HepG2 (cell line): ENCODE data around the gene NEK5. TPM values are rescaled to one million over a fixed set of nuclear protein-coding genes. Genes with fewer than 3 reads are reported as not detected.
A peak's percentile ranks its signal among the peaks of the same experiment; 100 is the strongest.

Experiments used
- GPN1 ChIP-seq: sonication (generic); formaldehyde crosslinking; IDR thresholded peaks from 2 replicates; pipeline ENCODE4 v1.5.1; 2020; ENCODE audit warnings: missing genetic modification reagents, borderline replicate concordance
- HDAC2 ChIP-seq: sonication (generic); formaldehyde crosslinking; IDR thresholded peaks from 2 replicates; pipeline ENCODE4 v1.4.0; 2020; ENCODE audit warnings: missing genetic modification reagents
- HIVEP1 ChIP-seq: sonication (generic); formaldehyde crosslinking; IDR thresholded peaks from 2 replicates; pipeline ENCODE4 v1.4.0; 2020; ENCODE audit warnings: mild to moderate bottlenecking, missing genetic modification reagents
- KDM6A ChIP-seq: IDR thresholded peaks from 2 replicates; pipeline ENCODE4 v1.6.1; 2016; ENCODE audit warnings: low read depth
- MEIS2 ChIP-seq: sonication (generic); formaldehyde crosslinking; IDR thresholded peaks from 2 replicates; pipeline ENCODE4 v1.9.0; 2021; ENCODE audit warnings: mild to moderate bottlenecking, missing genetic modification reagents
- NKX3-1 ChIP-seq: sonication (generic); formaldehyde crosslinking; IDR thresholded peaks from 2 replicates; pipeline ENCODE4 v1.5.0; 2020; ENCODE audit warnings: missing genetic modification reagents
- NR2F6 ChIP-seq, 2 experiments: IDR thresholded peaks; 2 replicates each; pipeline ENCODE4 v1.6.1; 2016; ENCODE audit warnings: antibody characterized with exemption in 1 of 2, mild to moderate bottlenecking in 1 of 2
- PITX1 ChIP-seq: sonication (generic); formaldehyde crosslinking; IDR thresholded peaks from 2 replicates; pipeline ENCODE4 v1.5.1; 2020; ENCODE audit warnings: mild to moderate bottlenecking, missing genetic modification reagents
- POLR2G ChIP-seq: fragments of 200-400 bp; formaldehyde crosslinking; IDR thresholded peaks from 2 replicates; pipeline ENCODE4 v1.6.1; 2018; ENCODE audit warnings: mild to moderate bottlenecking, low read depth, low read length, moderate library complexity
- SALL1 ChIP-seq: sonication (generic); formaldehyde crosslinking; IDR thresholded peaks from 2 replicates; pipeline ENCODE4 v1.8.0; 2022; ENCODE audit warnings: mild to moderate bottlenecking, missing genetic modification reagents
- SAP130 ChIP-seq: IDR thresholded peaks from 2 replicates; pipeline ENCODE4 v1.6.1; 2016; ENCODE audit warnings: low read depth
- SOX6 ChIP-seq, 2 experiments: fragments of 450-650 bp in 1 of 2; sonication (generic) in 1 of 2; formaldehyde crosslinking in 1 of 2; IDR thresholded peaks; 2 replicates each; pipeline versions ENCODE4 v1.4.0 to v1.6.1; 2017 to 2020; ENCODE audit warnings: antibody characterized with exemption in 1 of 2, mild to moderate bottlenecking in 1 of 2, missing genetic modification reagents in 1 of 2
- SP5 ChIP-seq: IDR thresholded peaks from 2 replicates; pipeline ENCODE4 v1.6.1; 2016; ENCODE audit warnings: low read depth, borderline replicate concordance
- ZBTB3 ChIP-seq: sonication (generic); formaldehyde crosslinking; IDR thresholded peaks from 2 replicates; pipeline ENCODE4 v1.4.0; 2020; ENCODE audit warnings: low read depth, mild to moderate bottlenecking, moderate library complexity, missing genetic modification reagents, borderline replicate concordance
- ZNF124 ChIP-seq: sonication (generic); formaldehyde crosslinking; IDR thresholded peaks from 2 replicates; pipeline ENCODE4 v1.4.0; 2020; ENCODE audit warnings: missing genetic modification reagents
- ZNF263 ChIP-seq: sonication (generic); formaldehyde crosslinking; IDR thresholded peaks from 2 replicates; pipeline ENCODE4 v1.4.0; 2020; ENCODE audit warnings: missing genetic modification reagents
- ZNF549 ChIP-seq: sonication (generic); formaldehyde crosslinking; IDR thresholded peaks from 2 replicates; pipeline ENCODE4 v1.5.0; 2020; ENCODE audit warnings: missing genetic modification reagents
- ZNF644 ChIP-seq: IDR thresholded peaks from 2 replicates; pipeline ENCODE4 v1.6.1; 2016; ENCODE audit warnings: low read depth
- ZNF83 ChIP-seq: sonication (generic); formaldehyde crosslinking; IDR thresholded peaks from 2 replicates; pipeline ENCODE4 v1.4.0; 2020; ENCODE audit warnings: missing genetic modification reagents, mild to moderate bottlenecking, borderline replicate concordance
- polyA plus RNA-seq, 8 experiments: library from polyadenylated mRNA; depleted of rRNA in 3 of 8; stranded (reverse) in 7 of 8; unstranded in 1 of 8; fragments of >200 nt; fragmentation: Illumina TruSeq in 4 of 8; extraction: Trizol in 4 of 8; gene quantifications; 2 replicates each; pipeline versions ENCODE4 v1.2.1 to v1.2.3, GENCODE V29; 2011 to 2016; ENCODE audit warnings: low read depth in 4 of 8, missing spikeins in 1 of 8, mixed read lengths in 1 of 8; ENCODE audit not compliant: insufficient read depth in 1 of 8
- total RNA-seq, 5 experiments: library from RNA; depleted of rRNA; stranded (reverse); fragments of >200 nt; fragmentation: Illumina TruSeq; extraction: Trizol; gene quantifications; 2 replicates each; pipeline ENCODE4 v1.2.3, GENCODE V29; 2016; ENCODE audit warnings: low read depth in 1 of 5
- TF ChIP-seq, protein P1 (sequence below): sonication (generic); formaldehyde crosslinking; IDR thresholded peaks from 2 replicates; pipeline ENCODE4 v1.4.0; 2020; ENCODE audit warnings: missing genetic modification reagents
- TF ChIP-seq, protein P2 (sequence below): sonication (generic); formaldehyde crosslinking; IDR thresholded peaks from 2 replicates; pipeline ENCODE4 v1.4.0; 2020; ENCODE audit warnings: missing genetic modification reagents
- TF ChIP-seq, protein P3 (sequence below): sonication (generic); formaldehyde crosslinking; conservative IDR thresholded peaks from 2 replicates; pipeline ENCODE4 v1.4.0; 2020; ENCODE audit warnings: mild to moderate bottlenecking, missing genetic modification reagents, moderate library complexity

Gene NEK5
- total and polyA plus RNA-seq, 2 of the 13 experiments (the other 11 are each of a cell fraction or from before 2014, with no cell fraction given): 0.12 to 0.22 TPM

DNA sequence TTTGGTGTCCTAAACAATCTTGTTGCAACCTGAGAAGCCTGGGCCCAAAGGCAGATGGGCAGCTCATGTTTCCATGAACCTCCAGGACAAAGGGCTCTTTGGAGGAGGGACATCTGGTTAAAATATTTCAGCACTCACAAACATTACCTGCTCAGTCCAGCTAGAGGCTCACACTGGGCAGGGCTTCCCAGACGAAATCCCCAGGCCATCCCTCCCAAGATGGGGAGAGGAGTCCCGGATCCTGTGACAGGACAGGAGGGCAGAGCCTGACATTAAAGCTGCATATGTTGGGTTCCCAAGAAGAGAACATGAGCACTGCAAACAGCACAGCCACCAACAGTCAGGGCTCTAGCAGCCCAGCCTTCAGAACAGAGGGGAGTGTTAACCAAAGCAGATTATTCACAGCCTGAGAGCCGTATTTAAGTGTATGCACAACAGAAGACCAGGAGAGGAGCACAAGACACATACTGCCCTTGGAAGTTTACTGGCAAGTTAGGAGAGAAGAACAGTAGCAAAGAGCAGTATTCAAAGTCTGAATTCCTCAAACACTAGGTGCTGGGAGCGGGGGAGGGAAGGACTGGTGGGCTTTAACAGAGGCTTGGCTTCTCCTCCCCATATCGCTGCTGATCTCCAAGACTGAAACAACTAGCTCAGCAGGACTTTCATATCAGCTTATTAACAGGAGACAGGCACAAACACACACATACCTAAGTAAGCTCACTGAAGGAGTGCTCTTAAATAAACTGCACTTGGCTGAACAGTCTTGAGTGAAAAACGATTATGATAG, 130.0 kb downstream of the NEK5 start (continued):
- TF ChIP-seq, protein P1, sequence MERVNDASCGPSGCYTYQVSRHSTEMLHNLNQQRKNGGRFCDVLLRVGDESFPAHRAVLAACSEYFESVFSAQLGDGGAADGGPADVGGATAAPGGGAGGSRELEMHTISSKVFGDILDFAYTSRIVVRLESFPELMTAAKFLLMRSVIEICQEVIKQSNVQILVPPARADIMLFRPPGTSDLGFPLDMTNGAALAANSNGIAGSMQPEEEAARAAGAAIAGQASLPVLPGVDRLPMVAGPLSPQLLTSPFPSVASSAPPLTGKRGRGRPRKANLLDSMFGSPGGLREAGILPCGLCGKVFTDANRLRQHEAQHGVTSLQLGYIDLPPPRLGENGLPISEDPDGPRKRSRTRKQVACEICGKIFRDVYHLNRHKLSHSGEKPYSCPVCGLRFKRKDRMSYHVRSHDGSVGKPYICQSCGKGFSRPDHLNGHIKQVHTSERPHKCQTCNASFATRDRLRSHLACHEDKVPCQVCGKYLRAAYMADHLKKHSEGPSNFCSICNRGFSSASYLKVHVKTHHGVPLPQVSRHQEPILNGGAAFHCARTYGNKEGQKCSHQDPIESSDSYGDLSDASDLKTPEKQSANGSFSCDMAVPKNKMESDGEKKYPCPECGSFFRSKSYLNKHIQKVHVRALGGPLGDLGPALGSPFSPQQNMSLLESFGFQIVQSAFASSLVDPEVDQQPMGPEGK: 0 out of 2 replicates have a peak, but pooled peaks have one; percentile 23
- peak; percentile 46; the same call in 1 of the 2 replicates for TF ChIP-seq SAP130 (CRISPR knock-in tag)
- TF ChIP-seq, protein P2, sequence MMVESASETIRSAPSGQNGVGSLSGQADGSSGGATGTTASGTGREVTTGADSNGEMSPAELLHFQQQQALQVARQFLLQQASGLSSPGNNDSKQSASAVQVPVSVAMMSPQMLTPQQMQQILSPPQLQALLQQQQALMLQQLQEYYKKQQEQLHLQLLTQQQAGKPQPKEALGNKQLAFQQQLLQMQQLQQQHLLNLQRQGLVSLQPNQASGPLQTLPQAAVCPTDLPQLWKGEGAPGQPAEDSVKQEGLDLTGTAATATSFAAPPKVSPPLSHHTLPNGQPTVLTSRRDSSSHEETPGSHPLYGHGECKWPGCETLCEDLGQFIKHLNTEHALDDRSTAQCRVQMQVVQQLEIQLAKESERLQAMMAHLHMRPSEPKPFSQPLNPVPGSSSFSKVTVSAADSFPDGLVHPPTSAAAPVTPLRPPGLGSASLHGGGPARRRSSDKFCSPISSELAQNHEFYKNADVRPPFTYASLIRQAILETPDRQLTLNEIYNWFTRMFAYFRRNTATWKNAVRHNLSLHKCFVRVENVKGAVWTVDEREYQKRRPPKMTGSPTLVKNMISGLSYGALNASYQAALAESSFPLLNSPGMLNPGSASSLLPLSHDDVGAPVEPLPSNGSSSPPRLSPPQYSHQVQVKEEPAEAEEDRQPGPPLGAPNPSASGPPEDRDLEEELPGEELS: peak; percentile 58; the same call in 1 of the 2 replicates
- TF ChIP-seq NR2F6 (IDR thresholded peaks at IDR 0.05): 0 out of 2 replicates have a peak, but pooled peaks have one; percentile 9
- TF ChIP-seq NR2F6 (CRISPR knock-in tag; IDR thresholded peaks at IDR 0.05): no peak; the same call in 1 of the 2 replicates
- TF ChIP-seq SP5 (CRISPR knock-in tag): peak; percentile 34; the same call in 1 of the 2 replicates
- peak; percentile 58; the same call in 1 of the 2 replicates for TF ChIP-seq SALL1
- TF ChIP-seq NKX3-1 (CRISPR knock-in tag): 0 out of 2 replicates have a peak, but pooled peaks have one; percentile 44
- TF ChIP-seq ZNF644: 0 out of 2 replicates have a peak, but pooled peaks have one; percentile 26
- TF ChIP-seq GPN1 (CRISPR knock-in tag): no peak
- 0 out of 2 replicates have a peak, but pooled peaks have one; percentile 9 for TF ChIP-seq KDM6A (CRISPR knock-in tag)
- TF ChIP-seq ZNF263 (CRISPR knock-in tag): peak; percentile 73
- TF ChIP-seq POLR2G: peak; percentile 50
- 0 out of 2 replicates have a peak, but pooled peaks have one; percentile 14 for TF ChIP-seq ZNF124 (CRISPR knock-in tag)
- 0 out of 2 replicates have a peak, but pooled peaks have one; percentile 28 for TF ChIP-seq HDAC2
- no peak for TF ChIP-seq ZNF83 (CRISPR knock-in tag)
- TF ChIP-seq, protein P3, sequence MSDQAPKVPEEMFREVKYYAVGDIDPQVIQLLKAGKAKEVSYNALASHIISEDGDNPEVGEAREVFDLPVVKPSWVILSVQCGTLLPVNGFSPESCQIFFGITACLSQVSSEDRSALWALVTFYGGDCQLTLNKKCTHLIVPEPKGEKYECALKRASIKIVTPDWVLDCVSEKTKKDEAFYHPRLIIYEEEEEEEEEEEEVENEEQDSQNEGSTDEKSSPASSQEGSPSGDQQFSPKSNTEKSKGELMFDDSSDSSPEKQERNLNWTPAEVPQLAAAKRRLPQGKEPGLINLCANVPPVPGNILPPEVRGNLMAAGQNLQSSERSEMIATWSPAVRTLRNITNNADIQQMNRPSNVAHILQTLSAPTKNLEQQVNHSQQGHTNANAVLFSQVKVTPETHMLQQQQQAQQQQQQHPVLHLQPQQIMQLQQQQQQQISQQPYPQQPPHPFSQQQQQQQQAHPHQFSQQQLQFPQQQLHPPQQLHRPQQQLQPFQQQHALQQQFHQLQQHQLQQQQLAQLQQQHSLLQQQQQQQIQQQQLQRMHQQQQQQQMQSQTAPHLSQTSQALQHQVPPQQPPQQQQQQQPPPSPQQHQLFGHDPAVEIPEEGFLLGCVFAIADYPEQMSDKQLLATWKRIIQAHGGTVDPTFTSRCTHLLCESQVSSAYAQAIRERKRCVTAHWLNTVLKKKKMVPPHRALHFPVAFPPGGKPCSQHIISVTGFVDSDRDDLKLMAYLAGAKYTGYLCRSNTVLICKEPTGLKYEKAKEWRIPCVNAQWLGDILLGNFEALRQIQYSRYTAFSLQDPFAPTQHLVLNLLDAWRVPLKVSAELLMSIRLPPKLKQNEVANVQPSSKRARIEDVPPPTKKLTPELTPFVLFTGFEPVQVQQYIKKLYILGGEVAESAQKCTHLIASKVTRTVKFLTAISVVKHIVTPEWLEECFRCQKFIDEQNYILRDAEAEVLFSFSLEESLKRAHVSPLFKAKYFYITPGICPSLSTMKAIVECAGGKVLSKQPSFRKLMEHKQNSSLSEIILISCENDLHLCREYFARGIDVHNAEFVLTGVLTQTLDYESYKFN (CRISPR knock-in tag): peak; percentile 54; the same call in 1 of the 2 replicates
- TF ChIP-seq SOX6 (IDR thresholded peaks at IDR 0.05): no peak
- peak; percentile 56 for TF ChIP-seq SOX6 (CRISPR knock-in tag; IDR thresholded peaks at IDR 0.05)
- no peak for TF ChIP-seq MEIS2 (CRISPR knock-in tag)
- TF ChIP-seq ZBTB3 (CRISPR knock-in tag): no peak
- peak; percentile 33; the same call in 1 of the 2 replicates for TF ChIP-seq PITX1
- 0 out of 2 replicates have a peak, but pooled peaks have one; percentile 31 for TF ChIP-seq HIVEP1 (CRISPR knock-in tag)
- no peak for TF ChIP-seq ZNF549
